Ecto neural progenitor cell (in vitro differentiated cells): Measurements from ENCODE around the gene AUTS2.

Source experiments
- DNase-seq: peaks from one replicate; pipeline ENCODE4 v3.0.0-alpha.2; 2018; ENCODE audit warnings: low spot score

Gene AUTS2

DNA sequence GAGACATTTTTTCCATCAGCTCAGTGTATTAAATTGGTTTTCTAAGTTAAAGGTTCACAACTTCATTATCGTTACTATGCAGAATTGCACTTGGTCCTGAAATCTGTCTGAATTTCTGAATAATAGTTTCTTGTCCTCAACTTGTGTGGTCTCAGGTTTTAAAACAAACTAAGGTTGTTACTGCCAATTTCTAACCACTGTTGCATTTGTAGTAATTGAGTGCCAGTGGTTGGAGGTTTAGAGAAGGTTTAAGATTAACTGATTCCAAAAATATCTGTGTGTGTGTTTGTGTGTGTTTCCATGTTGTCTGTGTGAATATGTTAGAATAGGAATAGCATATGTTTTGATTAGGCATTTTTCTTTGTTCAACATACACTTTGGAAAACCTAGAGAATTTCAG lies 395.9 kb downstream of the AUTS2 start:
- DNase-seq: no peak

DNA sequence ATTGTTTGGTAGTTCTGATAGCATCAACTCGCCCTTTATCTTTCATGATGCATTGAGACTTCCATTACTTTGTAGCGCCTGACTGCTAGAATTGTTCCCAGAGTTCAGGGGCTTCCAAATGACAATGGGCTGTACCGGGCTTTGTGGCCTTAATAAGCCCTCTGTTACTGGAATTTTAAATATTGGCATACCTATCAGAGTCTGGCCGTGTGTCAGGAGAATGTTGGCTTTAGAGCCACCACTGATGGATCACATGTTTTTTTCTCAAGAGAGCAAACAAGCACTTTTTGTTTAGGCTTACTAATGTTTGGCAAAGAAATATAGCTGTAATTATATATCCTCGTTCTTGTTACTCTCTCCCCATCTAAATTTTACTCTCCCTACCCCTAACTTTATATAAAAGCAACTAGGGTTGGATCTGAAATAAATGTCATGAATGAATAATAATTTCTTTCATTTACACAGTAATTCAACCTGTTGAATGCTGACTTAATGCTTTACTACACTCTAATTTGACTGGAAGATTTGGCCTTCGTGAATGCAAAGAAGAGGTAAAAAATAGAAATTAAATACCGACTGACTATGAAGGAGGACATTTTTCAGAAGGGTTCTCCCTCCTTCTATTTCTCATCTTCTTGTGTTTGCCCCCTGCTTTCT lies 396.7 kb downstream of the AUTS2 start:
- DNase-seq: no peak

DNA sequence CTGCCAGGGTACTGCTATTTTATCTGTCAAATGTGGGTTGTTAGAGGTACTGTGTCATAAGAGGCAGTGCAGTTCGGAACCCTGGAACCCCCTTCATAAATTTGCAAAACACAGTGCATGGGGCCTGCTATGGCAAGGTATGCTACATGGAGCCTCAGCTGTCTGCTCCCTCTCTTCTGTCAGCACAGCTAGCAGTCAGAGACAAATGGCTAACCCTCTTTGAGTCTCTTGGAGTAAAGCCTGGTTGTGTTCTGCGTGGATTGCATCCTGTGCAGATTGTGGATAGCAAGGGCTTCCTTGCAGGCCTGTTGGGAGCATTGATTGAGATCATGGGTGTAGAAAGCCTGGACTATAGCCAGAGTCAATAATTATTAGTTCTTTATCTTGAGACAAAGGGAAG lies 397.8 kb downstream of the AUTS2 start:
- DNase-seq: no peak

DNA sequence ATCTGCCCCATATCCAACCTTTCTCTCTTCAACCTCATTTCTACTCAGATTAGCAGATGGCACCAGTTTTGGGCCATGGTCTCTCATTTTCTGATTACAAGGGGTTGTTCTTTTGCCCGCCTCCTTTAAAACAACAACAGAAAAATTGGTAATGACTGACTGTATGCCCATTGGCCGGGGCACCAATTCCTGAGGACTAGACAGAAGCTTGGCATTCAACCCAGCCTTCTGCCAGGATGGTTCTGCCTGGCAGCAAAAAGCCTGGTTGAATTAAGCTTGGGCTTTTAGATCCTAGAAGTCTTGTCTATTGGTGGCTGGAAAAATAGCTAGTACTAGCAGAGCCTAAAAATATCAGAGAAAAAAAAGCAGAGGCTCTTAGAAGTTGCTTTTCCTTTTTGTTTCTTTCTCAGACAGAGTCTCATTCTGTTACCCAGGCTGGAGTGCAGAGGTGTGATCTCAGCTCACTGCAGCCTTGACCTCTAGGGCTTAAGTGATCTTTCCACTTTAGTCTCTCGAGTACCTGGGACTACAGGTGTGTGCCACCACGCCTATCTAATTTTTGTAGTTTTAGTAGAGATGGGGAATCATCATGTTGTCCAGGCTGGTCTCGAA lies 402.6 kb downstream of the AUTS2 start:
- no peak for DNase-seq

DNA sequence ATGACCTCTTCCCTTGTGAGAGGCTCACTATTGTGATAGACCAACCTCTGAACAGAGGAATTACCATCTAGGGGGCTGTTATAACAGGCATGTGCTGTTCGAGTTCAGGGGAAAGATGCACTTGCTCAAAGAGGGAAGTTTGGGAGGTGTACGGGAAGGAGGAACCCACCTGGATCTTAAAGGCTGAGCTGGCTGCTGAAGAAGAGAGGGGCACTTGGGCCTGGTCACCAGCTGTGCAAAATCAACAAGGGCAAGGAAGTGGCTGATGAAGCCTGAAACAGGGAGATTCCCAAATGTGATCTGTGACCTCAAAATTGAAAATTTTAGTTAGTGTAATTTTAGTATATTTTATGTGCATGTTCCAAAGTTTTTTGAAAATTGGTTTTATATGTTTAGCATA lies 407.2 kb downstream of the AUTS2 start:
- no peak for DNase-seq

DNA sequence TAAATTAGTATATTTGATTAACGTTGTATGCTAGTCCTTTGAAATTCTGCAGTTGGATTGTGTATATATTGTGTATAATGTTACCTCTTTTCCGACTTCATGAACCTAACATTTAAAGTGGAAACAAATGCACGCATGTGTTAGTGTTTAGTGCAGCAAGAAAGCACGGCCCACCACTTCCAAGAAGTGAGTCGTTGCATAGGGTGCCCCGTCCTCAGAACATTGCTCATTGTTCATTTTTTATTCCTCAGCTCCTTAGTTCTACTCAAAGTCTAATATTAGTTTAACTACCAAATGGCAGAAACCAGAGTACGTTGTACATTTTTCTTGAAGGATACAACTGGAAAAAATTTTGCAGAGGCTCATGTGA lies 407.6 kb downstream of the AUTS2 start:
- DNase-seq: no peak

DNA sequence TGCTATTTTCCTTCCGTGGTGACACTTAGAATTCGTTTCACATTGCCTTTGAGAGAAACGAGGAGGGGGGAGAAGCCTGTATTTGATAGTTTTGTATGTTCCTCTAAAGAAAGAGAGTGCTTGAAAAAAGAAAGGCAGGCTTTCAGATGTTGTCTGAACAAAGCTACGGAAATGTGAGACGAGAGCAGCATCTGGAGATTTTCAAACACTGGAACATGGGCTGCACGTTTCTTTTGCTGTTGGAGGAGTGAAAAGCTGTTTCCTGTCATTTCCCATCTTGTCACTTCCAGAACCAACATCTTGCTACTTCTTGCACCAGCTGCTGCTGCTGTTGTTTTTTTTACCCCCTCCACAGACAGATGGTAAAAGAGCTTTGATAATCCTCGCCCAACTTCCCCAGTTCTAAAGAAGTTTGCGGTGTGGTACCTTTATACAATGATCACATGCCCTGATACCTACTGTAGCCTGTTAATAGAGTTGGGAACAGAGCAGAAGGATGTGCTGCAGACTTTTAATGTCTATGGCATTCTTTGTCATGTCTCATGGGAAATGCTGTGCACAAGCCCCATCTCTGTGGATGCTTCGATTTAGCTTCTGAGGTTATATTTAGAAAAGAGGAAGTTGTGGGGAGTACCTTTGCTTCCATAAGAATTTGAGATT lies 408.1 kb downstream of the AUTS2 start:
- DNase-seq: no peak

DNA sequence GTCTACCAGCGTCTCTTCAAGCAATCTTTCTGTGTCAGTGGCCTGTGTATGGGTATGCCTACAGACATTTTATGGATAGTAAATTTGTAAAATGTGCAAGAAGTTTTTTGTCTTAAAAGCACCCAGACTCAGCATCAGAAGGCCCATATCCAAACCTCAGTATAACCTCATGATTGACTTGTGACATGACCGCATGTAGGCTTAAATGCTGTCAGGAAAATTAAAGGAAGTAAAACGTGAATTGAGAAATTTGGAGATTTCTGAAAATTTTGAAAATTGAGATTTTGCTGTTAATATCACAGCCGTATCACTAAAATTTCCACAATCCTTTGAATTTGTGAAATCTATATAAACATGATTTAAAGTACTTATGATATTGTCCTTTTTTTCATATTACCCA lies 410.2 kb downstream of the AUTS2 start:
- DNase-seq: no peak

DNA sequence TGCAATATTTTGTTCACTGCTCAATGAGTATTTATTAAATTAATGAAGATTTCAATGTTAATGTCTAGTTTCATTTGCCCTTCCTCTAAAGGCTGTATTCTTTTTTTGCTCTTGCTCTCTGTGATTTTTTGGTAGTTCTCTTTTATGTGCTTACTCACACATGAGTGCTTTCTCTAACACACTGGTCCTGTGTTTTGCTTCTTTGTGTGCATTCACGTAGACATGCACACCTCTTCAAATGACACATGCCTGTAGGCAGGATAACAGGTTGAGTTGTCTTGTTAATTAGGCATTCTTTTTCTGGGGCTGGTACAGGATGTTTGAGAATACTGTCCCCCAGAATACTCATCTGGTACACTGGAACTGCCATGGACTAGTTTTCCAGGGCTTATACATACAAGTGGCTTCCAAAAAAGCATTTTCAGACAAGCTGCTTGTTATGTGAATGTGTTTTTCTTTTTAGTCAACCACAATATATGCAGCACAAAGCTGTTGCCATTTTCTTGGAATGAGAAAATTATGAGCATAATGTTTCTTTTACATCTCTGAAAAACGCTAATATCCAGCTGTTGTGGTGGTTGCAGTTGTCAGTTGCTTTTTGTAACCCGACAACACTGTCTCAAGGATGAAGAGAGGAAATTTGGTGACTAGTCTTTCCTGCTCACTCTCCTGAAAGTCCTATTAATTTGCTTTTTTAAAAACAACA lies 416.4 kb downstream of the AUTS2 start:
- no peak for DNase-seq

DNA sequence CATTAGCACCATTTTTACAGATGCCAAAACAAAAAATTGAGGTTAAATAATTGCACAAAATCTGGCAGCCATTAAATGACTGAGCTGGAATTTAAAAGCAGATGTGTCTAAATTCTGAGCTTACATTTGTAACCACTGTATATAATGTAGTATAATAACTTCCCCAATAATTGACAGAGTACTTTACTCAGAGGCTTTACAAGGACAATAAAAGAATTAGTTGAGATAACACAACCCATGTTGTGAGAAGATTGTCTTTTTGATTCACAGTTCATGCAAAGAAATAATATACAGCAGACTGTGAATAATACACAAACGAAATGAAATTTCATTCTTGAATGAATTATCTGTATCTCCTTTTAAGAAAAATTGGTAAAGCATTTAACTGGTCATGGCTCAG lies 417.1 kb downstream of the AUTS2 start:
- DNase-seq: no peak

DNA sequence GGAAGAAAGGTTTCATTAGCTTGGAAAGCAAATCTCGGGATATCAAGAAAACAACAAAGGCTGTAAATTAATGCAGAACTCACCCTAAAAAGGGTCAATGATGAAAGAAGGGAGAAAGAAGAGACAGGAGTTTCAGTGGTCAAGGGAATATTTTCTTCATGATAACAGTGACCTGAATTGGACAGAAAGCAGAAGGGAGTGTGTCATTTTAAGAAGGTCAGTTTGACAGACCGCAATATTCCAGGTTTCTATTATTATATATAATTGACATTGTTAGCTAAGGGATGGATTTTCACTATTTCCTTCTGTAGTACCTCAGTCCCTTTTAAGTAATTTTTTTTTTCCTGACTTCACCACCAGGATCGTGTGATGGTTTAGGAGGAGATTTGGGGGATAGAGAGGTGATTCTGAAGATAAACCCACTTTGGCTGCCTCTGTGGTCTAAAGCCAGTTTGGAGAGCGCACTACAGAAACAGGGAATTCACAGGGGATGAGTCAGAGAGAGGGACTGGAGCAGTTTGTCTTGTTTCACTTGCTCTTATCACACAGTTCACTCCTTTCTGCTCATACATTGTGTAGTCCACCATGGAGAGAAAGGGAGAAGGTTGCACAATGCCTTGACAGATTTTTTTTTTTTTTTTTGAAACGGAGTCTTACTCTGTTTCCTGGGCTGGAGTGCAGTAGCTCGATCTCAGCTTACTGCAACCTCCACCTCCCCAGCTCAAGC lies 417.9 kb downstream of the AUTS2 start:
- DNase-seq: no peak

DNA sequence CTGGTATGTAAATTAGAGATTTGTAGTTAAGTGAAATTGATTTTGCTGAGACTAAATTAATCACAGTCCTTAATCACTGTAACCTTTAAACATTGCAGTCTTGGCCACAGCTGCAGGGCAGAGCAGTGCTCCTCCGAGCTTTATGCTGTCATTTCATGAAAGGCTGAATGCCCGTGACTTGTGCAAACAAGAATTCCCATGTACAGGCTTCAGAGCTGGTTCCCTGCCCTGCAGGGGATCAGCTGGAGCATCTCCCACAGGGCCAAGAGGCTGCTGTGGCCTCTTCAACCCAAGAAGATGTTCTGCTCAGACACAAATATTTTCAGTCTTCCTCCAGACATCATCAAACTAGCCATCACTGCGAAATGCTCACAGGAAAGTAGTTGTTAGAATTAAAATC lies 419.1 kb downstream of the AUTS2 start:
- DNase-seq: no peak

DNA sequence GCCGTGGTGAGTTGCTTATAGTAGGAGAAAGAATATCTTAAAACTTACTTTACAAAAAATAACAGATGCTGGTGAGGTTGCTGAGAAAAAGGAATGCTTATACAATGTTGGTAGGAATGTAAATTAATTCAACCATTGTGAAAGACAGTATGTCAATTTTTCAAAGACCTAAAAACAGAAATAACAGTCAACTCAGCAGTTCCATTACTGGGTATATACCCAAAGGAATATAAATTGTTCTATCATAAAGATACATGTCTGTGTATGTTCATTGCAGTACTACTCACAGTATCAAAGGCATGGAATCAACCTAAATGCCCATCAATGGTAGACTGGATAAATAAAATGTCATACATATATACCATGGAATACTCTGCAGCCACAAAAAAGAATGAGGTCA lies 420.4 kb downstream of the AUTS2 start:
- no peak for DNase-seq

DNA sequence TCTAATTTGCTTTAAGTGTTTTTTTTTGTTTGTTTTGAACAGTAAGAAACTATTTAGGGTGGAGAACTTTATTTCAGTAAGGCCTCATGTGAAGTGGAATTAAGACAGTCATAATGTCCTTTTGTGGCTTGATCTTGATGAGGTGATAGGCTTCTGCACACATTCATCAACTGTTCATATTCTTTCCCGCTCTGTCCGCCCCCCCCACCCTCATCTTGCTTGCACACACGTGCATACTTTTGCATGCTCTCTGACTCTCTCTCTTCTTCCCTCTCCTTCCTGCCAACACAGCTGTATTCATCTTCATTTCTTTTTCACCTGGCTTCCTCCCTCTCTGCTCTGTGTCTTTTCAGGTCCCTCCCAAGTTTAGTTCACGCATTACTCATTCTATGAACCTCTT lies 429.6 kb downstream of the AUTS2 start:
- no peak for DNase-seq

DNA sequence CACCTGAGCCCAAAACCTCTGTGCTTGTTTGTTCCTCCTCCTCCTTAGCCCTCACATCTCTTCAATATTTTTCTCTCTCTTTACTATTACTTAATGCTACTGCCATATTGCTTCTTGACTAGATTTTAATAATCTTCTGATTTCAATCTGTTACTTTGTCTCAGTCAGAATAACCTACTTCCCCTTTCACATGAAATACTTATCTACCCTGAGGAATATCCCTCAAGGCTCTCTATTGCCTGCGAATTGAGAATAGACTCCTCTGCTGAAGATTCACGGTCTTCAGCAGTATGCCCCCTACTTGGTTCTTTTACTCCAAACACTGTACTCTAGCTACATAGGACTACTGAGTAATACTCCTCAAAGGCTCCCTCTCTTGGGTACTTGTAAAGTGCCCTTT lies 430.3 kb downstream of the AUTS2 start:
- DNase-seq: no peak

DNA sequence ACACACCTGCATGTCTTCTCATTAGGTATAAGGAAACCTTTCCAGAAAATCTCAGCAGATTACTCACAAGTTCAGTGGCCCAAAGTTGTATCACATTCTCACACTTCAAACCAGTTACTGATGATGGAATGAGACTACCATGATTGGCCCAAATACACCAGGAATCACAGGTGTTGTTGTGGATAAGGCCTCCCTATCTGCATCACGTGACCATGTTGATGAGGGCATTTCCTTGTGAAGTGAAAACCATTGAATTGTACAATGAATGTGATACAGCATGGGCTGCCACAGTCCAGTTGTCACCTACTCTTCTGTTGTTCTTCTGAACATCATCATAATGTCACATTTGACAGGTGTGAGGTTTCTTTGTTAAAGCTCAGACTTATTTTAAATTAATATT lies 431.7 kb downstream of the AUTS2 start:
- no peak for DNase-seq

DNA sequence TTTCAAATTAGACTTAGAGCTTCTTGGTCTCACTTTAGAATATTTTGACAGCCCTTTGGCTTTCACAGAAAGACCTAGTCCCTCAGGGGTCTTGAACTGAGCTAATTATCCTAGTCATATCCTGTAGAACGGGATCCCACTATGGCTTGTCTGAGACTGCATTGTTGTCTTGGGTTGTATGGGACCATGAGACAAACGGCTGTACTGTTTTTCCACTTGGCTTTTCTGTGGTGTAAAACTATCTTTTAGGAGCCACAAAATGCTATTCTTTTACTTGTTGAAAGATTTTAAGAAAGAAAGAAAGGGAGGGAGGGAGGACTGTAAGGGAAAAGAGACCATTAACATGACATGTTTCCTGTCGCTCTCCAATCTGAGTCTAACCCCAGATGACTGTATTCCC lies 432.5 kb downstream of the AUTS2 start:
- no peak for DNase-seq

DNA sequence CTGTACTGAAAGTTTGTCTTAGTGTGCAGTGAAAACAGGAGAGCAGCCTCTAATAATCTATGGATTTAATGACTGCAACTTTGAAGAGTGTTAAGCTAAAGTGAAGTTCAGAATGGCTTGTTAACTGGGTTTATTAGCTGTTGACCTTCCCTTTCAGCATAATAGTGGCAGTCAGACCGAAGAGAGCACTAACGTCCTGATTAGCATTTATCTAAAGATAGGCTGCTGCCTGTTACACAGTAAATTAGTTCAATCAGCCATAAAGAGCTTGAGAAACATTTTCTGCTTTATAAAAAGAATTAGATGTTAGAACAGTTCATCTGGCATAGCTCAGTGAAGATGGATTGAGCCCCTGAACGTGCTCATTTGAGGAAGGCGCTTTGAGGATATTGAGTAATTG lies 433.0 kb downstream of the AUTS2 start:
- DNase-seq: no peak

DNA sequence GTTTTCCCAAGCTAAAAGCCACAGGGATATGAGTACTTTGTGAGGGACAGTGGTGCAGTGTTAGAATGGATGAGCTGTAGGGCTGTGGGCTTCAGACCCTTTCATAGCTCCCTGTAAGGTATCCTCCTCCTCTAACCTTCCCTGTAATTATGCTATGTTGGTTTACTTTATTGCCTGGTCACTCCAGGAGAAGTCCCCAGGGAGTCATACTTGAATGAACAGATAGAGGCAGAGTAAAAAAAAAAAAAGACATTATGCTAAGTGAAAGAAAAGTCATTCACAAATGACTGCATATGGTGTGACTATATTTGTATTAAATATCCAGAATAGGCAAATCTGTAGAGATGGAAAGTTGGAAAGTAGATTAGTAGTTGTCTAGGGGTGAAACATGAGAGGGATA lies 434.4 kb downstream of the AUTS2 start:
- DNase-seq: no peak

DNA sequence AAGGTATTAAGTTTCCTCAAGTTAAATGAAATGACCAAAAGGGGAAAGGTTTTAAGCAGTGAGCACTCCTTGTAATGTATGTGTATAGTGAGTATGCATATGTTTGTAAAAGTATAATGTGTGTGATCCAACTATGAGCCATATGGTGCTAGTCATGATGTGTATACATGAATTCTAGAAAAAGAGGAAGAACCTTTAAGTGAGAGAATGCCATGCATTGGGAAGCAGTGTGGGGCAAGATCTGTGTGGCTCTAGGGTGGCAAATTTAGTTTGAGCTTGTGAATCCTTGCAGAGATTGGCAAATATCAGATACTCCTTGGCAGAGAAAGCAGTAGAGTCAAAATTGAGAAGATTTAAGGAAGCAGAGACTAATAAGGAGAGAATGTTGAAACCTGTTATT lies 435.0 kb downstream of the AUTS2 start:
- no peak for DNase-seq

DNA sequence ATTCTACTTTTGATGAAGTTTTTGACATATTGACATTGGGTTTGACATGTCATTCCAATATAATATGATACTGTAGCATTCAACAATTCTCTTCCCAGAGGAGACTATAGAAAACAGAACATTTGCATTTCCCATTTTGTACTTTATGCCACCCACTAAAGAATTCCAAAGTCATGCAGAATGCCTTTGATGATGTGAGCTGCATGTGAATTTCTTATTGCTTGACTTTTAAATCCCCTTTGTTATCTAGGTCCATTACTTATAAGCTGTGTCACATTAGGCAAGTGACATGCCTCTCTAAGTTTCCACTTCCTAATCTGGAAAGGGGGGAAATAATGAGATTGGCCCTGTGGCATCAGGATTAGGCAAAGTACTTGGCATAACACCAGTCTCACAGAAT lies 436.7 kb downstream of the AUTS2 start:
- no peak for DNase-seq

DNA sequence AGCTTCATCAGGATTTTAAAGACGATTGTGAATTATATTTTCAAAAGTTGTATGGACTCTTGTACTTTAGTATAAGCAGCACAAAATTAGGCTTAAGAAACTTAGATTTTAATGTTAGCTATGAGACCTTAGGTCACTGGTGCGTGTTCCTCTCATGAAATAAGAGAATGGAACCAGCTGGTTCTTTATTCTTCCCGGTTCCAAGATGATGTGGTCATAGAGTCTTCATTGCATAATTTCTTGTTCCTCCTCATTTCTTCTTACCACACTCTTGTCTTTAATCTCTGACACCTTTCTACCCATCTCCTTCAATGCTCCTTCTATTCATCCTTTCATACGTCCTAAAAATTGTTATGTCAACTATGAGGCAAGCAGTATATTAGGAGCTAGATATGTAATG lies 437.2 kb downstream of the AUTS2 start:
- no peak for DNase-seq

DNA sequence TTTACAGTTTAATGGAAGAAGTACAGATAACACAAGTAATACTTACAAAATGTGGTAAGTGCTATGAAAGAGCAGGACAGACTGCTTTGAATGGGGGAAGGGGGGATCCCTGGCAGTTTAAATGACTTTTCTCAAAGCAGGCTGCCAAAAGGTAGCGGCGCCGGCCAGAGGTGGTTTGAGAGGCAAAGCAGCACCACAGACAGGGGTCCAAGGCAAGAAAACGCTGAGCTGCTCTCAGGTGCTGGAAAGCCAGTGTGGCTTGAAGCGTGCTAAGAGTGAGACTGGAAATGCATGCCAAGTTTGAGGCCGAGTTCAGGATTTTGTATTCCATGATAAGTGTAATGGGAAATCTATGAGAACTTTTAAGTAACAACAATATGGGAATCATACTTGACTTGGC lies 437.7 kb downstream of the AUTS2 start:
- no peak for DNase-seq
